Neural progenitor cell (in vitro differentiated cells): ENCODE results near the gene LRRC74B. TPM values are rescaled to one million over a fixed set of nuclear protein-coding genes. Genes with fewer than 3 reads are reported as not detected.

Source experiments
- DNase-seq: peaks from one replicate; pipeline ENCODE4 v3.0.0-alpha.2; 2016; ENCODE audit warnings: low spot score
- H2AFZ ChIP-seq: fragments of 200-600 bp; sonication (generic); replicated peaks from 2 replicates; pipeline ENCODE4 v1.6.1; 2016; ENCODE audit warnings: antibody characterized with exemption
- H3F3A ChIP-seq: fragments of 200-600 bp; sonication (generic); 2 replicates; pipeline ENCODE4 v1.6.1; 2016; ENCODE audit warnings: antibody characterized with exemption, low read depth
- H3K27ac ChIP-seq: fragments of 200-600 bp; sonication (generic); 2 replicates; pipeline ENCODE4 v1.5.1; 2016; ENCODE audit warnings: mild to moderate bottlenecking
- H3K27me3 ChIP-seq: fragments of 200-600 bp; sonication (generic); 2 replicates; pipeline ENCODE4 v1.6.1; 2016; ENCODE audit warnings: mild to moderate bottlenecking, moderate library complexity
- H3K36me3 ChIP-seq: fragments of 200-600 bp; sonication (generic); 2 replicates; pipeline ENCODE4 v1.5.1; 2016
- H3K4me1 ChIP-seq: fragments of 200-600 bp; sonication (generic); 2 replicates; pipeline ENCODE4 v1.6.1; 2016; ENCODE audit warnings: mixed run types
- H3K4me2 ChIP-seq: fragments of 200-600 bp; sonication (generic); 2 replicates; pipeline ENCODE4 v1.6.1; 2016
- H3K4me3 ChIP-seq: fragments of 200-600 bp; sonication (generic); 2 replicates; pipeline ENCODE4 v1.5.1; 2016
- H3K79me2 ChIP-seq: fragments of 200-600 bp; sonication (generic); 2 replicates; pipeline ENCODE4 v1.6.1; 2016; ENCODE audit warnings: low read depth
- H3K9ac ChIP-seq: fragments of 200-600 bp; sonication (generic); 2 replicates; pipeline ENCODE4 v1.6.1; 2016
- H3K9me3 ChIP-seq: fragments of 200-600 bp; sonication (generic); 2 replicates; pipeline ENCODE4 v1.5.1; 2016; ENCODE audit warnings: low read depth
- H4K20me1 ChIP-seq: fragments of 200-600 bp; sonication (generic); 2 replicates; pipeline ENCODE4 v1.6.1; 2016; ENCODE audit warnings: low read depth
- H3K27ac Mint-ChIP-seq: 3 replicates; pipeline ENCODE4 v1.8.0; 2021; ENCODE audit warnings: mixed read lengths
- H3K27me3 Mint-ChIP-seq: 2 replicates; pipeline ENCODE4 v1.8.0; 2022; ENCODE audit warnings: low read depth, mild to moderate bottlenecking, inconsistent platforms, moderate library complexity, mixed read lengths; ENCODE audit not compliant: insufficient read depth
- H3K36me3 Mint-ChIP-seq: 3 replicates; pipeline ENCODE4 v1.8.0; 2021; ENCODE audit warnings: mixed read lengths
- H3K4me1 Mint-ChIP-seq: 3 replicates; pipeline ENCODE4 v1.8.0; 2021; ENCODE audit warnings: mixed read lengths
- H3K4me3 Mint-ChIP-seq: 3 replicates; pipeline ENCODE4 v1.8.0; 2021; ENCODE audit warnings: mild to moderate bottlenecking, moderate library complexity, mixed read lengths
- H3K9me3 Mint-ChIP-seq: 3 replicates; pipeline ENCODE4 v1.8.0; 2020; ENCODE audit warnings: mixed read lengths
- CTCF ChIP-seq: fragments of 200-600 bp; sonication (generic); IDR thresholded peaks from 2 replicates; pipeline ENCODE4 v1.5.1; 2017; ENCODE audit warnings: antibody characterized with exemption, mild to moderate bottlenecking
- EZH2 ChIP-seq: fragments of 200-600 bp; sonication (generic); IDR thresholded peaks from 2 replicates; pipeline ENCODE4 v1.6.1; 2017; ENCODE audit warnings: antibody characterized with exemption, mild to moderate bottlenecking, moderate library complexity
- EZH2phosphoT487 ChIP-seq: fragments of 200-600 bp; sonication (generic); IDR thresholded peaks from 2 replicates; pipeline ENCODE4 v1.6.1; 2017; ENCODE audit warnings: antibody characterized with exemption
- total RNA-seq: library from RNA; depleted of rRNA; stranded (reverse); fragments of >200 nt; gene quantifications from 2 replicates; pipeline ENCODE4 v1.2.3, GENCODE V29; 2015; ENCODE audit warnings: low replicate concordance

LRRC74B gene
- total RNA-seq, 1 donor from 2014 or later = not detected

- H3K27ac ChIP-seq = no peak overlapping the region
- Mint-ChIP-seq H3K36me3 (no peaks in the 10 kb centered on the region), H3K9me3 (no peaks in the 10 kb centered on the region), H3K27ac (peak overlapping the region; percentile 17), H3K27me3 (peaks cover 7% of the 10 kb centered on the region), H3K4me1 (peaks cover 39% of the 10 kb centered on the region), H3K4me3 (no peak overlapping the region)
- H3K9me3 ChIP-seq = no peaks in the 10 kb centered on the region
- no peak for TF ChIP-seq EZH2
- no peak for DNase-seq
- H3K27me3 ChIP-seq = no peaks in the 10 kb centered on the region
- no peaks in the 10 kb centered on the region for H3K79me2 ChIP-seq
- H3K4me3 ChIP-seq = no peak overlapping the region
- H2AFZ ChIP-seq = peak overlapping the region; percentile 26
- no peak overlapping the region for H3K4me2 ChIP-seq
- H3K9ac ChIP-seq = no peak overlapping the region
- no peaks in the 10 kb centered on the region for H4K20me1 ChIP-seq
- H3K4me1 ChIP-seq = peaks cover under 1% of the 10 kb centered on the region
- H3K36me3 ChIP-seq = no peaks in the 10 kb centered on the region
- H3F3A ChIP-seq = peaks cover under 1% of the 10 kb centered on the region
Observed at GRCh38 chr22:21051145-21051830, 5.5 kb downstream of the LRRC74B start.

GRCh38 chr22:21051831-21052400, 6.2 kb downstream of the LRRC74B start:
- H3K27ac Mint-ChIP-seq = peak overlapping the region; percentile 50
- no peak overlapping the region for H3K27ac ChIP-seq

GRCh38 chr22:21052715-21053459, 7.1 kb downstream of the LRRC74B start:
- no peaks in the 10 kb centered on the region for H3K27me3 ChIP-seq
- no peak overlapping the region for H3K4me2 ChIP-seq
- Mint-ChIP-seq H3K27ac (peak overlapping the region; percentile 70), H3K4me3 (no peak overlapping the region), H3K27me3 (peaks cover 7% of the 10 kb centered on the region), H3K36me3 (no peaks in the 10 kb centered on the region), H3K4me1 (peaks cover 42% of the 10 kb centered on the region), H3K9me3 (no peaks in the 10 kb centered on the region)
- no peaks in the 10 kb centered on the region for H3F3A ChIP-seq
- H2AFZ ChIP-seq = no peak overlapping the region
- no peak for DNase-seq
- no peak overlapping the region for H3K4me3 ChIP-seq
- H3K36me3 ChIP-seq = no peaks in the 10 kb centered on the region
- no peak overlapping the region for H3K27ac ChIP-seq
- no peak overlapping the region for H3K9ac ChIP-seq
- TF ChIP-seq EZH2phosphoT487 (no peak), CTCF (no peak), EZH2 (no peak)
- H4K20me1 ChIP-seq = no peaks in the 10 kb centered on the region
- H3K4me1 ChIP-seq = no peaks in the 10 kb centered on the region
- H3K79me2 ChIP-seq = no peaks in the 10 kb centered on the region
- H3K9me3 ChIP-seq = no peaks in the 10 kb centered on the region

More at GRCh38 chr22:21051831-21052400, 6.2 kb downstream of the LRRC74B start:
- H3K36me3 Mint-ChIP-seq = no peaks in the 10 kb centered on the region
- no peak overlapping the region for H3K9ac ChIP-seq
- no peak overlapping the region for H3K4me3 Mint-ChIP-seq
- peak overlapping the region; percentile 26 for H2AFZ ChIP-seq
- no peaks in the 10 kb centered on the region for H3K9me3 Mint-ChIP-seq
- TF ChIP-seq CTCF (no peak), EZH2 (no peak), EZH2phosphoT487 (no peak)
- H3K4me1 Mint-ChIP-seq = peaks cover 43% of the 10 kb centered on the region
- no peaks in the 10 kb centered on the region for H3K27me3 ChIP-seq
- no peaks in the 10 kb centered on the region for H3K36me3 ChIP-seq
- H3K79me2 ChIP-seq = no peaks in the 10 kb centered on the region
- H3K4me2 ChIP-seq = no peak overlapping the region
- H3K4me3 ChIP-seq = no peak overlapping the region
- H3K4me1 ChIP-seq = no peaks in the 10 kb centered on the region
- no peaks in the 10 kb centered on the region for H4K20me1 ChIP-seq
- H3K27me3 Mint-ChIP-seq = peaks cover 7% of the 10 kb centered on the region
- DNase-seq = no peak
- H3F3A ChIP-seq = no peaks in the 10 kb centered on the region
- no peaks in the 10 kb centered on the region for H3K9me3 ChIP-seq
